H7 (cell line): ENCODE results near the gene DHRS7. TPM values are rescaled to one million over a fixed set of nuclear protein-coding genes. Genes with fewer than 3 reads are reported as not detected.

Source experiments
- DNase-seq: peaks from one replicate; pipeline ENCODE4 v3.0.0; 2012
- H3K27me3 ChIP-seq: 2 replicates; pipeline ENCODE4 v1.6.0; 2011; ENCODE audit warnings: mild to moderate bottlenecking, low read length; ENCODE audit not compliant: control insufficient read depth, insufficient read depth
- H3K36me3 ChIP-seq: replicated peaks from 2 replicates; pipeline ENCODE4 v1.5.1; 2011; ENCODE audit warnings: low read length; ENCODE audit not compliant: control insufficient read depth, insufficient read depth
- H3K4me3 ChIP-seq: 2 replicates; pipeline ENCODE4 v1.5.1; 2011; ENCODE audit warnings: low read depth, mild to moderate bottlenecking, control low read depth, low read length, moderate library complexity; ENCODE audit not compliant: insufficient read depth
- total RNA-seq: library from RNA; depleted of rRNA; stranded (reverse); fragments of >200 nt; shearing (Covaris generic); gene quantifications from 2 replicates; pipeline ENCODE4 v1.2.3, GENCODE V29; 2014

Gene DHRS7
- total RNA-seq, 1 experiment from 2014 or later: 24.0 TPM

DNA sequence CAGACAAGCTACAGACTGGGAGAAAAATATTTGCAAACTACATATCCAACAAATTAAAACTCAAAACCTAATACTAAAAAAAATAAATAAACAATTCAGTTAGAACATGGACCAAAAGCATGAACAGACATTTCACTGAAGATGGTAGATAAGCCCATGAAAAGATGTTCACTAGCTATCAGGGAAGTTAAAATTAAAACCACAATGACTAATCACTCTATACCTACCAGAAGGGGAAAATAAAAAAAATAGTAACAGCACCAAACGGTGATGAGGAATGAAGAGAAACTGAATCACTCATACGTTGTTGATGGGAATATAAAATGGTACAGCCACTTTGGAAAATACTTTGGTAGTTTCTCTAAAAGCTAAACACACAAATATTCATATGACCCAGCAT lies 31.1 kb upstream of the DHRS7 start:
- Histone ChIP-seq H3K36me3 (no peaks in the 10 kb centered on the region), H3K27me3 (no peaks in the 10 kb centered on the region), H3K4me3 (no peak overlapping the region)
- no peak for DNase-seq

DNA sequence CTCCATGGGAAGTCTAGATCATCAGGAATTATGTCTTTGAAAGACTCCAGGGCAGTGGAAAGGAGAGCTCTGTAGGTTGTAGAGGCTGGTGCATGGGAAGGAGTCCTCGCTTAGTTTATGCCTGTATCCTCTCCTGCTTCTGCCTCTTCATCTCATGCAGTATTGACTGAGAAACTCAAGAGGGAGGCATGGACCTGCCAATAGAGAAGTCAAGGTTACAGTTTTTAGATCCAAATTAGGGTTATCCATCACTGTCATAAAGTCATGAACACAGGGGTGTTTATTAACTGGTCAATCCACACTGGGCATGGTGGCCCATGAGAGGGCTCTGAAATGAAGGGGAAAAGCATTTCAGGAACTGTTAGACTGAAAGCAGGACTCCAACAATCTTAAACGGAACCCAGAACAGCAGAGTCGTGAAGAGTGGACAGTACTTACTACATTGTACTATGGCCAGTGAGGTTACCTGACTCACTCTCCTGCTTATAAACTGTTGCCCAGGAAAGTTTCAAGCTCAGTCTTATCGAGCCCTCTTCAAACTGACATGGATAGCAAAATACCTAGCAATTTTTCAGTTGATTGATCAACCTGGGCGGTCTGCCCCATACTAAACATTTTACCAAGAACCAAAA lies 30.1 kb upstream of the DHRS7 start:
- no peaks in the 10 kb centered on the region for H3K27me3 ChIP-seq
- no peak overlapping the region for H3K4me3 ChIP-seq
- H3K36me3 ChIP-seq: no peaks in the 10 kb centered on the region
- DNase-seq: peak; percentile 13

DNA sequence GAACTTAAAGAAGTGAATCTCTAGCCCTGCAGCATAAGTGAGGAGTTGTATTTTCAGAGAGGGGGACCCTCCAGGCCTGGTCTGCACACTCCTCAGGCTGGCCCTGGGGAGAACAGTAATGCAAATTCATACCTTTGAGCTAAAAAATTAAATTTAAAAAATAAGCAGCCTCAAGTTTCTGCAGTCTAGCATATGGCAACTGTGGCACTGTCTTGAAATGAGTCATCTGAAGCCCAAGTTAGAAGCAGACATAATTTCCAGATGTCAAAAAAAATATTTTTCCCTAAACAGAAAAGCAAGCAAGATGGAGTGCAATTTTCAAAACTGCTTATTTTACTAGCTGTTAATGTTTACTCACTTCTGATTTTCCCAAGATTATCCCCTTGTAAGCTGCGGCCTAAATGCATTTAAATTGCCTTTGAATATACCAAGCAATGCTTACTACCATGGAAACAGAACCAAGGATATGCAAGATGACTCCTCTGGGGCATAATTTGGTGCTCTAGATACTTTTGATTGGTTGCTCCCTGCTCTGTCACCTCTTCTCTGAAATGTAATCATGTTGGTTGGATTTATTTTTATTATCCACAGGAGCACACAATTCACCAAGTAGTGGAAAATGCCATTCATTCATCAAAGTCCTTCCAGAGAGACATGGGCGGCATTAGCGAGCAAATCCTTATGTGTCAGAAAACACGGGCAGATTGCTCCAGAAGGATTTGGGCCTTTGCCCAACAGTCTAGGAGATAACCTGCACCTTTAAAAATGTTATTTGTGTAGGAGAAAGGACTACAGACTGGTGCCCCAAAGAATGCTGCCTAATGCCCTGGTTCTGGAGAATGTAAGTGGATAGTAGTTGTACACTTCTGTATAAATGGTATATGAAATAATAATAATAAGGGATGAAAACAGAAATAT lies 25.0 kb upstream of the DHRS7 start:
- Histone ChIP-seq H3K27me3 (no peaks in the 10 kb centered on the region), H3K36me3 (no peaks in the 10 kb centered on the region), H3K4me3 (no peak overlapping the region)
- DNase-seq: no peak

DNA sequence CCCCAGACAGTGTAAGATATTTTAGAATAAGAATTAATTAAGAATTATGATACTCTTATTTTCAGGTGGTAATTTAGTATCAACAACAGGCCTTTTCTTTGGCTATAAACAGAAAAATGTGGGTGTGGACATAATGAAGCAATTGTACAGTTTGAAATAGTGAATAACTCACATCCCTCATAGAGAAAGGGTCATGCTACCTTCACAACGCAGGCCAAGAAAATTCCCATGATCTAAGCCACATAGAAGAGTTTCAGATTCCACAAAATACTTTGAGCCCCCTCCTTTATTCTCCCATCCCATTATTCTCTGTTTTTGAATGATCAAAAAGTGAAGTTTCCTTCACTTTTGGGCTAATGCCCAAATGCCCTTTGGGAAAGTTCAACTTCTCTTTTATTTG lies 23.5 kb upstream of the DHRS7 start:
- H3K4me3 ChIP-seq: no peak overlapping the region
- DNase-seq: no peak
- no peaks in the 10 kb centered on the region for H3K27me3 ChIP-seq
- H3K36me3 ChIP-seq: no peaks in the 10 kb centered on the region

DNA sequence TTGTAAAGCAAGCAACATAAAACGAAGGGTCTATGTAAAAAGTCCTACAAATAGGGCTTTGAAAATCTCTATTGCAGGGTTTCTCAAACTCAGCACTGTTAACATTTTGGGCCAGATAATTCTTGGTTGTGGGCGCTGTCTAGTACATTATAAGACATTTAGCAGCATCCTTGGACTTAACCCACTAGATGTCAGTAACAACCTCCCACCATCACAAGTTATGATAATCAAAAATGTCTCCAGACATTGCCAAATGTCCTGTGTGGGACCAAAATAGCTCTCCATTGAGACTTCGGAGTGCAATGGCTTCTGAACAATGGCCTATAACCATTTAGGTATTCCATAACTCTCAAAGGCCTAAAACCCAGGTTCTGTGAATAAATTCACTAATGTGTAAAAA lies 22.9 kb upstream of the DHRS7 start:
- no peak for DNase-seq
- Histone ChIP-seq H3K36me3 (no peaks in the 10 kb centered on the region), H3K4me3 (no peak overlapping the region), H3K27me3 (no peaks in the 10 kb centered on the region)

DNA sequence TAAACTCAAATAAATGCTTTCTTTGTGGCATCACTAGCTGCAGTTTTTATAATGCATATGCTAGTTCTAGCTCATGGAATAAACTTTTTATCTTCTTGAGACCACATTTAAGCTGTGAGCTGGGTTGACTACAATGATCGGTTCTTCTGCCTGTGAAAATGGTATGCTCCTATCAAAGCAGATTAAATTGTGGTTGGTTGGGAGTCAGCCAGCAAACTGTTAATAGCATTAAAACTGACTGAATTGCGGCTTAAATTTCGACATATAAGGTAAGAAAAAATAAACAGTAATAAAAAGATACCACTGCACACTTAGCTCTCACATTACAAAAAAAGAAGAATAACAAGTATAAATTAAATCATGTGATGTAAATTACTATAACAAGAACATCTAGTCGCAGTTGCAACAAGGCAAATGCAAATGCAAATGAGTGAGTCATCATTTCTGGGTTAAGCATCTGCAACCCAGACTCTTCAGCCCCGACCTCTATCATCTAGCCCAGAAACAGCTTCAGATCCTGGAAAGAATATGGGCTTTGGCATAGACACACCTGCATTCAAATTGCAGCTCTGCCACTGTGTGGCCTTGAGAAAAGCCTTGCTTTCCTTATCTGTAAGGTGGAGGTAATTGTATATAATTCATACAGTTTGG lies 19.8 kb upstream of the DHRS7 start:
- H3K27me3 ChIP-seq: no peaks in the 10 kb centered on the region
- H3K36me3 ChIP-seq: no peaks in the 10 kb centered on the region
- DNase-seq: no peak
- H3K4me3 ChIP-seq: no peak overlapping the region

DNA sequence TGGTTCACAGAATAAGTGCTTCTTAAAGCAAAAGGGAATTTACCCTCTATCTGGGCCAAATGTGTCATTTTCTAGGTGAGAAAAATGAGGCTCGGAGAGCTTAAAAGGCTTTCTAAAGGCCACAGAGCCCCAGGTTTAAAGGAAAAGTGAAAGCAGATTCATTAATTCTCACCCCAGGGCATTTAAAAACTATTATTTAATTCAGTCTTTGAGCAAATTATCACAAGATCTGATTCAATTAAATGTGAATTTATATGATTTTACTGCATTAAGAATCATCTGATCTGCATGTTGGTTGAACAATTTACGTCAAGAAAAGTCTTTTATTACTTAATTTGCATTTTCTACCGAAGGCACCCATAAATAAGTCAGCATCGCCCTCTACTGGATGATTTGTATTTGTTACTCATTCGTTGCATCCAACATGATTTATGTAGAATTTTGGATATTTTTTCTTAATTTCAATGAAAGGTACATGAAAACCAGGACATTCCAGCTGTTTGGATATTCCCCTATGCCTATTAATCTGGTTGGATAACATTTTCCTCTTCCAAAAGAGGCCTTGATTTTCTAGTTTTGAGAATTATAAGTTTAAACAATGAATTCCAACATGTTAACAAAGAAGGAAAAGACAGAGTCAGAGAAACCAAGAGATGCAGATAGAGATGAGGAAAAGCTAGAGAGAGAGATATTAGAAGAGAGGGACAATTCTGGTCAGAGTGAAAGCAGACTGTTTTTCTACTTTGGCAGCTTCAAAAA lies 19.1 kb upstream of the DHRS7 start:
- H3K4me3 ChIP-seq: no peak overlapping the region
- H3K27me3 ChIP-seq: no peaks in the 10 kb centered on the region
- DNase-seq: no peak
- no peaks in the 10 kb centered on the region for H3K36me3 ChIP-seq

DNA sequence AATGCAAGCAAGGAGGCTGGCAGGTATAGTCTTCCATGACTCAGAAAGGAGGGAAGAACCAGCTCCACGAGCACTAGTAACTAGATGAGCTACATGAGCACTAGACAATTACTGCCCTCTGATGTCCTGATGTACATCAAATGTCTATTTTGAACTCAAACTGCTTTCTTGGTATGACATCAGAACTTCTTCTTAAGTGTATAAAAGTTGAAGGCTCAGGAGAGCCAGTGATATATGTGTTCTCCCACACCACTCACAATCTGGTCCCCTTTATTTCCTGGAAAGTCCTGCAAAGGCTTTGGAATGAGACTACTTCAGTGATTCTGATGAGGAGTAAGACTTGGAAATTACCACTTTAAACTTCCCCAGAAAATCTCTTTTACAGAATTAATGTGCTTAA lies 18.5 kb upstream of the DHRS7 start:
- Histone ChIP-seq H3K4me3 (no peak overlapping the region), H3K36me3 (no peaks in the 10 kb centered on the region), H3K27me3 (no peaks in the 10 kb centered on the region)
- DNase-seq: no peak

DNA sequence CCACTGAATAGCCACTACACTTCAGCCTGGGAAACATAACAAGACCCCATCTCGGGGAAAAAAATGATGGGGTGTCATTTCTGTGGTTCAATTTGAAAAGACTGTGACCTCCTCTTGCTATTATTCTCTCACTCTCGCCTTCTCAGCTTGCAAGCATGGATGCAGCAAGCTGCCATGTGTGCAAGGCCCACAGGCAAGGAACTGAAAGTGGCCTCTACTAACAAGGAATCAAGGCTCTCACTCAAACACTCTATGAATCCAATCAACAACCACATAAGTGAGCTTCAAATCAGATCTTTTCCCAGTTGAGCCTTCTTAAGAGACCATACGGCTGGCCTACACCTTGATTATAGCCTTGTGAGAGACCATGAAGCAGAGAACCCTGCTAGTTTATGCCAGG lies 17.9 kb upstream of the DHRS7 start:
- no peaks in the 10 kb centered on the region for H3K27me3 ChIP-seq
- DNase-seq: no peak
- no peak overlapping the region for H3K4me3 ChIP-seq
- no peaks in the 10 kb centered on the region for H3K36me3 ChIP-seq

DNA sequence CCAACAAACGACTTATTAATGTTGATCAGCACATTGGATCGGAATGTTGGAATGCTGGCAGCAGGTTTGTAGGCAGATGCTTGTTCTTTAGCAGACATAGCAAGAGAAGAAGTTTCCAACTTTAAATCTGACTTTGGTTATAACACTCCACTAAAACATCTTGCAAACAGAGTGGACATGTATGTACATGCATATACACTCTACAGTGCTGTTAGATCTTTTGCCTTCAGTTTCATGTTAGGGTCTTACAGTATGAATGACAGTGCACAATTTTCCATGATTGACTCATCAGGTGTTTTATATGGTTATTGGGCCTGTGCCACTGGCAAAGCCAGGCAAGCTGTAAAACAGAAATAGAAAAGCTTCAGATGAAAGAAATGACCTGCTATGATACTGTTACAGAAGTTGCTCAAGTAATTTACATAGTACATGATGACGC lies 14.3 kb upstream of the DHRS7 start:
- no peak overlapping the region for H3K4me3 ChIP-seq
- DNase-seq: no peak
- no peaks in the 10 kb centered on the region for H3K27me3 ChIP-seq
- H3K36me3 ChIP-seq: no peaks in the 10 kb centered on the region

DNA sequence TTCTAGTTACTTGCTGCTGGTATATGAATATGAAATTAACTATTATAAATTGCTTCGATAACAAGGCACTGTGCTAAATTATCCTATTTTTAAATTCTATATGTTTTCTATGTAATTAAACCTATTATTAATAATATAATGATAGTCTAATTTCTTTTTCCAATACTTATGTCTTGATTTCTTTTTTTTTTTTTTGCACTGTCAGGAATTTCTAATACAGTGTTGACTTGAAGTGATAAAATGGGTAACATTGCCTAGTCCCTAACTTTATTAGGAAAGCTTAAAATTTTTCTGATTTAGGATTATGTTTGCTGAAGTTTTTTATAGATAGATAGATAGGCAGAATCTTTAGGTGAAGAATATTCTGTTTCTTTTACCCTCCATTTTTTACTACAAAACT lies 13.6 kb upstream of the DHRS7 start:
- H3K36me3 ChIP-seq: no peaks in the 10 kb centered on the region
- no peaks in the 10 kb centered on the region for H3K27me3 ChIP-seq
- DNase-seq: no peak
- H3K4me3 ChIP-seq: no peak overlapping the region

DNA sequence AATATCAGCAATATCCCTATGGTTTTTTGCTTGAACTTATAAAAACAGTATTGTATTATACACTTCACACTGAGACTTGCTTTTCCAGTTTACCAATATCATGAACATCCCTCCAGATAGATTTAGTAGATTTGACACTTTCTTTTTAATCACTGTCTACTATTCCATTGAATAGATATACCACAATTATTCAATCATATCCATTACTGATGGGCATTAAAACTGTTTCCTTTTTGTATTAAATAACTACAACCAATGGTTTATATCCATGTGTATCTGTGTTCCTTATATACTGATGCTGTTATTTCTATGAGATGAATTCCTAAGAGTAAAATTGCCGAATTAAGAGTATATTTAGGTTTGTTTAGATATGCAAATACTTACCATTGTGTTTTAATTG lies 13.0 kb upstream of the DHRS7 start:
- H3K4me3 ChIP-seq: no peak overlapping the region
- H3K36me3 ChIP-seq: no peaks in the 10 kb centered on the region
- H3K27me3 ChIP-seq: no peaks in the 10 kb centered on the region
- DNase-seq: no peak

DNA sequence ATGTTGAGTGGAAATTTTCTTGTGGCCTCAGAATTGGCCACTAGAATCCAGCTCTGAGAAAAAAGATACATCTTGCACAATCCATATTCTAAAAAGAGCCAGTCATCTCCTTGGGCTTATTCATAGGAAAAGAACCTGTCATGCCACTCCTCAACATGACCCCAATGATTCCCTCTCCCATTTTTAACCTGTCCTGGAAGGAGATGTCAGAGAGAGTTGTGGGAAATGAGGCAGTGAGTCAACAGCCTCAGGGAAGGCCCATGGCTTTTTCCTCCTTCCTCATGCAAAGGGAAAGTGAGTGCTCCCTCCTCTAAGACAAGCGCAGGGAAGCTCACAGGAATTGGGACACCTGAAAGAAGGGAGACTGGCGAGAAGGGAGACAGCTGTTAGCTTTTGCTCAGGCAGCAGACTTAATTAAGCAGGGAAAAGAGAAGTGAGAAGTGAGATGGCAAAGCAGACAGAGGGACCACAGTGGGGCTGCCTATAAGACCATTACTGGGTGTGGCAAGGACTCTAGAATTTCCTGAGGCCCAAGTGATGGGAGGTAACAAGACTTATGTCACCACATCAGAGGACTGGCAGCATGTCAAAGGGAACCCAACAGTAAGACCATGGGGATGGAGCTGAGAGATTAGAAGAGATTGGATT lies 10.2 kb upstream of the DHRS7 start:
- DNase-seq: no peak
- Histone ChIP-seq H3K36me3 (no peaks in the 10 kb centered on the region), H3K27me3 (no peaks in the 10 kb centered on the region), H3K4me3 (no peak overlapping the region)
